Ascending aorta (tissue), 2 donors: Measurements from ENCODE around the gene NKAPL. TPM values are rescaled to one million over a fixed set of nuclear protein-coding genes. Genes with fewer than 3 reads are reported as not detected.

ENCODE experiments used
- DNase-seq, 2 donors: peaks; one replicate each; pipeline ENCODE4 v3.0.0-alpha.2; 2019; ENCODE audit warnings: low spot score in 2 of 2
- H3K27ac ChIP-seq, 2 donors: fragments of 200-600 bp; sonication (generic); one replicate each; pipeline ENCODE4 v1.5.1; 2016 to 2017; ENCODE audit warnings: mild to moderate bottlenecking in 1 of 2
- H3K27me3 ChIP-seq: fragments of 200-600 bp; sonication (generic); one replicate; pipeline ENCODE4 v1.5.1; 2017
- H3K36me3 ChIP-seq, 2 donors: fragments of 200-600 bp; sonication (generic); one replicate each; pipeline ENCODE4 v1.5.1; 2016
- H3K4me1 ChIP-seq, 2 donors: fragments of 200-600 bp; sonication (generic); one replicate each; pipeline ENCODE4 v1.5.1; 2016 to 2017; ENCODE audit warnings: mild to moderate bottlenecking in 1 of 2
- H3K4me3 ChIP-seq, 2 donors: fragments of 200-600 bp; sonication (generic); one replicate each; pipeline ENCODE4 v1.5.1; 2016 to 2017; ENCODE audit warnings: mild to moderate bottlenecking in 1 of 2
- H3K9me3 ChIP-seq, 2 donors: fragments of 200-600 bp; sonication (generic); one replicate each; pipeline ENCODE4 v1.5.1; 2016
- CTCF ChIP-seq, 3 experiments: fragments of 200-600 bp in 2 of 3; fragments of 450-650 bp in 1 of 3; sonication (generic) in 2 of 3; IDR thresholded peaks; one replicate each; pipeline ENCODE4 v1.5.1; 2016 to 2019; ENCODE audit warnings: antibody characterized with exemption in 3 of 3, mild to moderate bottlenecking in 1 of 3, moderate library complexity in 1 of 3
- intact Hi-C: fragments of 100-400 bp; cut with DNase I; formaldehyde crosslinking; loops from one replicate; pipeline ENCODE4 v1.15.1; 2023
- total RNA-seq: library from RNA; depleted of rRNA; stranded (reverse); fragments of >200 nt; gene quantifications from one replicate; pipeline ENCODE4 v1.1.0, GENCODE V29; 2016

The NKAPL gene
- total RNA-seq: not detected

- intact Hi-C loops: no loop called here
- peak within 1 kb of the TSS in 1 of 2 donors; percentile 19 for H3K27ac ChIP-seq
- DNase-seq: peak; percentile 28 to 90
- H3K4me3 ChIP-seq: peak within 1 kb of the TSS; percentile 48 to 66
- H3K36me3 ChIP-seq: no peaks in the 10 kb centered on the region
- H3K4me1 ChIP-seq: no peaks in the 10 kb centered on the region
- no peak for TF ChIP-seq CTCF (IDR thresholded peaks at IDR 0.05)
- H3K9me3 ChIP-seq: peaks cover 0 to 22% of the 10 kb centered on the region in 2 donors
- no peaks in the 10 kb centered on the region for H3K27me3 ChIP-seq
Observed at GRCh38 chr6:28258877-28259777, at the start of gene NKAPL. NKAPL (plus strand) TSS chr6:28259297; CDS start chr6:28259372, 75 bp downstream.

GRCh38 chr6:28209753-28210535 lies 49.2 kb upstream of the NKAPL start:
- H3K27me3 ChIP-seq: peaks cover 23% of the 10 kb centered on the region
- no peaks in the 10 kb centered on the region for H3K9me3 ChIP-seq
- intact Hi-C loops: no loop called here
- H3K4me3 ChIP-seq: no peak overlapping the region
- H3K4me1 ChIP-seq: peaks cover 0 to 2% of the 10 kb centered on the region in 2 donors
- DNase-seq: no peak
- no peaks in the 10 kb centered on the region for H3K36me3 ChIP-seq
- TF ChIP-seq CTCF (IDR thresholded peaks at IDR 0.05): no peak
- no peak overlapping the region for H3K27ac ChIP-seq

- Histone ChIP-seq H3K4me1 (peaks cover 0 to 2% of the 10 kb centered on the region in 2 donors), H3K9me3 (no peaks in the 10 kb centered on the region), H3K36me3 (no peaks in the 10 kb centered on the region), H3K4me3 (peak overlapping the region; percentile 29 to 52), H3K27me3 (peaks cover 23% of the 10 kb centered on the region), H3K27ac (no peak overlapping the region)
- intact Hi-C loops: no loop called here
- TF ChIP-seq CTCF (IDR thresholded peaks at IDR 0.05): no peak
- no peak for DNase-seq
Observed at GRCh38 chr6:28211840-28212509, 47.1 kb upstream of the NKAPL start.

GRCh38 chr6:28212510-28213212 lies 46.4 kb upstream of the NKAPL start:
- Histone ChIP-seq H3K36me3 (no peaks in the 10 kb centered on the region), H3K9me3 (no peaks in the 10 kb centered on the region), H3K27me3 (peaks cover 23% of the 10 kb centered on the region), H3K4me3 (peak overlapping the region; percentile 29 to 52), H3K4me1 (no peaks in the 10 kb centered on the region), H3K27ac (no peak overlapping the region)
- no peak for TF ChIP-seq CTCF (IDR thresholded peaks at IDR 0.05)
- DNase-seq: no peak
- intact Hi-C loops: no loop called here

GRCh38 chr6:28213213-28213523 lies 45.9 kb upstream of the NKAPL start:
- peaks cover 19% of the 10 kb centered on the region for H3K27me3 ChIP-seq
- no peak for TF ChIP-seq CTCF (IDR thresholded peaks at IDR 0.05)
- H3K9me3 ChIP-seq: no peaks in the 10 kb centered on the region
- no peak for DNase-seq
- H3K36me3 ChIP-seq: no peaks in the 10 kb centered on the region
- no peak overlapping the region for H3K4me3 ChIP-seq
- intact Hi-C loops: no loop called here
- H3K4me1 ChIP-seq: peaks cover 0 to under 1% of the 10 kb centered on the region in 2 donors
- no peak overlapping the region for H3K27ac ChIP-seq
